ENCODE measurements around the gene PHF12. TPM values are rescaled to one million over a fixed set of nuclear protein-coding genes. Genes with fewer than 3 reads are reported as not detected.

The PHF12 gene
- 24.8 and 29.4 TPM in 2 replicates for total RNA-seq

DNA sequence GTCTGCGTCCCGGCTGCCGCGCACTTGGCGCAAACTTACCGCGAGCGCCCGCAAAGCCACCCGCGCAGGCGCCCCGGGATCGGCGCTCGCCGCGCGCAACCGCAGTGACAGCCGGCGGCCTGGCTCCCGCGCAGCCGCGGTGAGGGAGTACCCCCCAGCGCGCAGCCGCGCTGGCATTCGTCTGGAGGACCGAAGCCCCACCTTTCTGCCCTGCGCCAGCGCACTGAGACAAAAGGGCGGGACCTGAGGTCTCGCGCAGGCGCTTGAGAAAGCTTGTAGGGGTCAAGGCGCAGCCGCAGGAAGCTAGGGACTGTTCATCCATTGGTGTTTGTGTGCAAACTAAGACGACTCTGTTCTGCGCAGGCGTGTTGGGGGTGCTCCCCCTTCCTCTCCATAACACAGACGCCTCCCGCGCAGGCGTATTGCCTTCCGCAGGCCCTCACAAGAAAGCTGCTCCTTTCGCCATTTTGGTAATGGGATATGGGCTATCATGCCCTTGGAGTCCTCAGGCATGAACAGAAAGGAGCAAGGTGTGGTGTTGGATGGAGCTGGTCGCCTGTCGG lies at the start of gene PHF12:
Gene PHF12 (minus strand): TSS at position 91 of the 563 bp plus-strand sequence. CDS start 558 bp downstream, outside the sequence.

DNA sequence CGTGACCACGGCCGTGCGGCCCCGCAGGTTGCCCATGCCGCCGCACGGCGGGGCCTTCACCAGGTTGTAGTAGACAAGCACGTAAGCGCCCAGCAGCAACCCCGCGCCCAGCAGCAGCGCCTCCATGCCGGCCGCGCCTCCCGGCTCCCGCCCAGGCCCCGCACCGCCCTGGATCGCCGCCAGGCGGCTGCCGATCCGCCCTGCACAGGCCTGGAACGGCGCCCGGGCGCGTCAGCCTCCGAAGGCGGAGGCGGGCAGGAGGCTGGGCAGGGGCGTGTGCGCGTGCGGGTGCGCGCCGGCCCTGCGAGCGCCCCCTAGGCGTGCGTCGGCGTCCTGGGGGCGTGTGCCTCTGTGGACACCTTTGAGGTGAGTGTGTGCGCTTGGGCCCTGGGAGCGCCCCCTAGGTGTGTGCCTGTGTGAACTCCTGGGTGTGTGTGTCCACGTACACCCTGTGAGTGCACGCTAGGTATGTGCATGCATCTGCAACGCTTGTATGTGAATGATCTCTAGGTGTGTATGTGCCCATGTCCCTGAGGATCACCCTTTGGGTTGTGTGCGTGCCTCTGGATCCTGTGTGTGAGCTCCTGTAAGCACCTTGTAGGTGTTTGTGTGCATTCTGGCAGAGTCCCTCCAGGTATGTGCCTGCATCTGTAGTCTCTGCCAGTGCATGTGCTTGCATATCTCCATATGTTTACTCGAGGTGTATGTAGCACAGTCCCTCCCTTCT lies 48.3 kb downstream of the PHF12 start, which contains the start of gene DHRS13:
Gene DHRS13 (minus strand): TSS at position 261 of the 727 bp plus-strand sequence. CDS start 135 bp downstream, at position 126.

DNA sequence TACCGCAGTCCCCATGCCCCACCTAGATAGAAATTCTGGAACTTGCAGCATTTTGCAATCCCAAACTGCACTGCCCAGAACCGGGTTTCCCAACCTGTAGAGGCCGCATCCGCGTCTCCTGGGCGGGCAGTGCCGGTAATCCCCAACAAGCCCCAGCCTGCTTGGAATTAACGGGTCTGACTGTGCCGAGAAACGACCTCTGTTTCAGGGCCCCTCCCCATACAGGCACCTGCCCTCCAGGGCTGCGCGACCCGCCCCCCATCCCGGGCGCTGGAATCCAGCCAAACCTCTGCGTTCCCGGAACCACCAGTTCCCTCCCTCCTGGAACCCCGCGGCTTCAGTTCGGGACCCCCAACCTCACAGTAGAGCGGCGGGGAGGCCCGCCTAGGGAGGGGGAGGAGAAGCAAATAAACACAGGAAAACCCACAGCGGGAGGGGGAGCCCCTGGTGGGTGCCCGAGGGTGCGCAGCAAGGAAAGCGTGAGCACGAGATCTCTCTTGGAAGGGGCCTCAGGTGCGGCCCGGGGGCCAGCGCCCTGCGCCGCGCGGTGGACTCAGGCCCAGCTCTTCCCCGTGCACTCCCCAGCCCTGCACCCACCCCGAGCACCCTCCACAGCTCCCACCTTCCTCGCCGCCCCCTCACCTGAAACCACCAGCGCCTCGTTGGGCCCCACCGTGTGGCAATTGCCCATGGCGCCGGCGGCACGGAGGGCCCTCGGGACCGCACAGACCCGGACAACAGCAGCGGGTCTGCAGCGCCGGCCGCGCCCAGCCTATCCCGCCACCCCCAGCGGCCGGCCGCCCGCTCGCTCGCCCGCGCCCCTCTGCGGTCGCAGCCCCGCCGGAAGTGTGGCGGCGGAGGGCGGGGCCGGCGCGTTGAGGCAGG lies 54.2 kb downstream of the PHF12 start, which contains the start of gene FLOT2:
Gene FLOT2 (minus strand): TSS at position 850 of the 885 bp plus-strand sequence. CDS start 159 bp downstream, at position 691.

Other genes with a start within 250 kb of the PHF12 start
- gene PROCA1, start 239.6 kb downstream of the PHF12 start, total RNA-seq: 1.1 and 1.3 TPM in 2 replicates
- gene RAB34, start 233.7 kb downstream of the PHF12 start, total RNA-seq: 24.9 and 96.6 TPM in 2 replicates
- 554 and 645 TPM in 2 replicates for gene RPL23A, start 231.5 kb downstream of the PHF12 start, total RNA-seq
- gene TLCD1, start 225.3 kb downstream of the PHF12 start, total RNA-seq: 0.93 and 1.0 TPM in 2 replicates
- gene NEK8, start 222.7 kb downstream of the PHF12 start, total RNA-seq: 1.1 and 1.5 TPM in 2 replicates
- 24.6 and 27.9 TPM in 2 replicates for gene TRAF4, start 207.5 kb downstream of the PHF12 start, total RNA-seq
- gene FAM222B, start 108.7 kb downstream of the PHF12 start, total RNA-seq: 10.5 and 16.9 TPM in 2 replicates
- gene ERAL1, start 96.5 kb downstream of the PHF12 start, total RNA-seq: 49.6 and 66.8 TPM in 2 replicates
- 75.6 and 75.8 TPM in 2 replicates for gene FLOT2, start 53.8 kb downstream of the PHF12 start, total RNA-seq
- 6.4 and 7.4 TPM in 2 replicates for gene DHRS13, start 48.4 kb downstream of the PHF12 start, total RNA-seq
- not detected in 2 replicates for gene SEZ6, start 54.5 kb upstream of the PHF12 start, total RNA-seq
- gene PIPOX, start 91.6 kb upstream of the PHF12 start, total RNA-seq: 1.8 and 3.1 TPM in 2 replicates
- 15.7 and 18.1 TPM in 2 replicates for gene MYO18A, start 228.9 kb upstream of the PHF12 start, total RNA-seq